Liver (tissue), 9 donors: Measurements from ENCODE around the gene TUBA3E. TPM values are rescaled to one million over a fixed set of nuclear protein-coding genes. Genes with fewer than 3 reads are reported as not detected.
"Not testable (repeated sequence)": the region's sequence is repeated elsewhere in the genome, so short reads cannot be mapped to it uniquely, and the experiment has no call there.

Source experiments
- DNase-seq: peaks from one replicate; pipeline ENCODE4 v3.0.0-alpha.2; 2017; ENCODE audit warnings: low spot score
- H3K27ac ChIP-seq, 2 donors: one replicate each; pipeline ENCODE4 v1.7.0; 2013; ENCODE audit warnings: inconsistent platforms in 2 of 2, low read length in 2 of 2, control low read depth in 1 of 2, low read depth in 1 of 2, mild to moderate bottlenecking in 1 of 2
- H3K27me3 ChIP-seq, 4 donors: one replicate each; pipeline versions ENCODE4 v1.6.1 to v1.7.0; 2013; ENCODE audit warnings: low read length in 3 of 4, inconsistent platforms in 1 of 4, mild to moderate bottlenecking in 1 of 4, moderate library complexity in 1 of 4; ENCODE audit not compliant: control insufficient read depth in 4 of 4, insufficient read depth in 4 of 4
- H3K36me3 ChIP-seq, 4 donors: one replicate each; pipeline versions ENCODE4 v1.6.1 to v1.7.0; 2013; ENCODE audit warnings: low read length in 3 of 4, mild to moderate bottlenecking in 3 of 4, low read depth in 1 of 4, moderate library complexity in 1 of 4; ENCODE audit not compliant: control insufficient read depth in 4 of 4, insufficient read depth in 3 of 4
- H3K4me1 ChIP-seq, 4 donors: one replicate each; pipeline versions ENCODE4 v1.6.1 to v1.7.0; 2013; ENCODE audit warnings: low read length in 3 of 4, mild to moderate bottlenecking in 3 of 4, moderate library complexity in 1 of 4; ENCODE audit not compliant: control insufficient read depth in 4 of 4, insufficient read depth in 4 of 4
- H3K4me3 ChIP-seq, 3 donors: one replicate each; pipeline versions ENCODE4 v1.6.1 to v1.7.0; 2013; ENCODE audit warnings: low read length in 3 of 3, control low read depth in 1 of 3, low read depth in 1 of 3, mild to moderate bottlenecking in 1 of 3
- H3K9ac ChIP-seq, 2 donors: one replicate each; pipeline ENCODE4 v1.7.0; 2013; ENCODE audit warnings: low read length in 2 of 2, mild to moderate bottlenecking in 2 of 2, moderate library complexity in 2 of 2, control low read depth in 1 of 2, low read depth in 1 of 2
- H3K9me3 ChIP-seq, 4 donors: one replicate each; pipeline versions ENCODE4 v1.6.1 to v1.7.0; 2013; ENCODE audit warnings: low read length in 3 of 4; ENCODE audit not compliant: control insufficient read depth in 4 of 4
- EGR1 ChIP-seq, 2 donors: IDR thresholded peaks; 2 replicates each; pipeline ENCODE4 v1.6.1; 2016 to 2018; ENCODE audit warnings: antibody characterized with exemption in 2 of 2, low read depth in 2 of 2
- GABPA ChIP-seq, 2 donors: IDR thresholded peaks in 1 of 2; conservative IDR thresholded peaks in 1 of 2; 2 replicates each; pipeline ENCODE4 v1.6.1; 2016; ENCODE audit warnings: antibody characterized with exemption in 2 of 2, mild to moderate bottlenecking in 1 of 2, moderate library complexity in 1 of 2
- RAD21 ChIP-seq, 2 donors: IDR thresholded peaks; 2 replicates each; pipeline ENCODE4 v1.6.1; 2016; ENCODE audit warnings: antibody characterized with exemption in 2 of 2, mild to moderate bottlenecking in 2 of 2
- REST ChIP-seq: IDR thresholded peaks from 2 replicates; pipeline ENCODE4 v1.6.1; 2016; ENCODE audit warnings: antibody characterized with exemption, mild to moderate bottlenecking
- SP1 ChIP-seq: IDR thresholded peaks from 2 replicates; pipeline ENCODE4 v1.6.1; 2018; ENCODE audit warnings: antibody characterized with exemption, mild to moderate bottlenecking
- YY1 ChIP-seq: IDR thresholded peaks from 2 replicates; pipeline ENCODE4 v1.6.1; 2016; ENCODE audit warnings: antibody characterized with exemption, mild to moderate bottlenecking
- WGBS: extraction: QIAGEN DNeasy Blood & Tissue Kit; methylation state at CpG from one replicate; pipeline ENCODE4 v1.1.7; 2013; 5-methylcytosine and 5-hydroxymethylcytosine counted together
- polyA plus RNA-seq, 2 donors: library from polyadenylated mRNA; stranded (reverse) in 1 of 2; unstranded in 1 of 2; fragments of 200-250 nt in 1 of 2; fragments of >200 nt in 1 of 2; fragmentation: Nextera tagmentation in 1 of 2; extraction: Ambion mirVana in 1 of 2; gene quantifications; one replicate each; pipeline versions ENCODE4 v1.2.1 to v1.2.3, GENCODE V29; 2013 to 2015
- total RNA-seq, 2 donors: library from RNA; depleted of rRNA; stranded (reverse); fragments of >200 nt; gene quantifications; one replicate each; pipeline ENCODE4 v1.2.3, GENCODE V29; 2014
- TF ChIP-seq, protein P1 (sequence below): IDR thresholded peaks from 2 replicates; pipeline ENCODE4 v1.6.1; 2016; ENCODE audit warnings: antibody characterized with exemption
- donor health status: healthy.
- donor health status: healthy.
- donor health status: healthy.
- donor health status: healthy.
- donor health status: healthy.

The TUBA3E gene
- total and polyA plus RNA-seq, 4 donors: 0.05 to 0.31 TPM; not detected in 2

- peak within 1 kb of the TSS; percentile 80 to 85 for H3K9ac ChIP-seq
- DNase-seq: peak; percentile 97
- H3K27me3 ChIP-seq: no peaks in the 10 kb centered on the region
- WGBS: under 1% methylated on average over 55 of the region's 55 CpGs
- no peaks in the 10 kb centered on the region for H3K9me3 ChIP-seq
- peaks cover 0 to 3% (median 0%) of the 10 kb centered on the region in 4 donors for H3K36me3 ChIP-seq
- peak within 1 kb of the TSS; percentile 73 to 99 (median 95) for H3K4me3 ChIP-seq
- H3K4me1 ChIP-seq: peaks cover 5 to 22% (median 17%) of the 10 kb centered on the region in 4 donors
- TF ChIP-seq YY1: peak; percentile 98
- TF ChIP-seq SP1: peak; percentile 56
- no peak for TF ChIP-seq RAD21 (IDR thresholded peaks at IDR 0.05)
- peak; percentile 66 to 86 for TF ChIP-seq EGR1 (IDR thresholded peaks at IDR 0.05; ENCODE audit: low read depth in 2 of 2)
- peak; percentile 23 for TF ChIP-seq REST
- TF ChIP-seq GABPA (IDR thresholded peaks at IDR 0.05 in 1 of 2, conservative IDR thresholded peaks at IDR 0.05 in 1 of 2): peak in 1 of 2 donors; percentile 65
- TF ChIP-seq, protein P1, sequence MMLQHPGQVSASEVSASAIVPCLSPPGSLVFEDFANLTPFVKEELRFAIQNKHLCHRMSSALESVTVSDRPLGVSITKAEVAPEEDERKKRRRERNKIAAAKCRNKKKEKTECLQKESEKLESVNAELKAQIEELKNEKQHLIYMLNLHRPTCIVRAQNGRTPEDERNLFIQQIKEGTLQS: no peak
- H3K27ac ChIP-seq: peak within 1 kb of the TSS; percentile 95
These were observed 16.8 kb downstream of the TUBA3E start, which contains the start of gene SMPD4 for GRCh38 chr2:130181325-130181879. TSS of gene SMPD4 (minus strand) at chr2:130181602. CDS start at chr2:130176592, 5,010 bp downstream.

DNA sequence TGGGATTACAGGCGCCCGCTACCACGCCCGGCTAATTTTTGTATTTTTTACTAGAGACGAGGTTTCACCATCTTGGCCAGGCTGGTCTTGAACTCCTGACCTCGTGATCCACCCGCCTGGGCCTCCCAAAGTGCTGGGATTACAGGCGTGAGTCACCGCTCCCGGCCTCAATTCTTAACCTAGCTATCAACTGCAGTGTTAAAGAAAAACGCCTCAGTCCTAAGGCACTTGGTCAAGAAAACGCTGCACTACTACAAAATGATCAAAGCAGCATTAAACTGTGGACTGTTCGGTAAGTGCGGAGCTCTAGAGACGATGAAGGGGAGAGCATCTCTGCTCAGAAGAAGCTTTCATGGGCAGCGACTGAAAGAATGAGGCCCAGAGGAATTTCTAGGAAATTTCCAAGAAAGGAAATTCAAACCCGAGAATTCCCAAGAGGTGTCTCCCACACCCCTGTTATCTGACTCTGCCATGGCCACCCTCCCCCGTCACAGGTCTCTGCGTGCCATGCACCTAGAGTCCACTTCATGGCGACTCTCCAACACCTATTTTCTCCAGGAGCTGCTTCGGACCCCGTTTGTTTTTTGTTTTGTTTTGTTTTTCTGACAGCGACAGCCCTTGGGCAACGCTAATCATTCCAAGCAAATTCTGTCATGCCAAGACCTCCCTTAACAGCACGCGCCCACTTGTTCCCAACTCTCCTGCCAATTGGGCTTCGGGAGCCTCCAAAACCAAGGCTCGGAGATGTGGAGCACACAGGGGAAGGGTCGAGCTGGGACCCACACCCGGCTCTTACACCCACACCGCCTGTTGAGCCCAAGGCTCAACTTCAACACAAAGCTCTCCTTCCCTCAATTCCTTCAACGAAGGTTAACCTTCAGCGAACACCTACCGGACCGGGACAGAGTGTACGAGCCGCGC lies 17.6 kb downstream of the TUBA3E start:
- peak overlapping the region; percentile 95 for H3K27ac ChIP-seq
- not testable (repeated sequence) for H3K27me3 ChIP-seq, DNase-seq, H3K36me3 ChIP-seq, H3K9me3 ChIP-seq
- peak overlapping the region; percentile 80 to 85 for H3K9ac ChIP-seq
- H3K4me3 ChIP-seq: peak overlapping the region; percentile 73 to 99 (median 95)
- peaks cover 5 to 22% (median 17%) of the 10 kb centered on the region in 4 donors for H3K4me1 ChIP-seq
- 25% methylated on average over 38 of the region's 38 CpGs for WGBS

- WGBS: 92% methylated on average over 5 of the region's 5 CpGs
- not testable (repeated sequence) for H3K9ac ChIP-seq, H3K9me3 ChIP-seq, H3K4me1 ChIP-seq, H3K27ac ChIP-seq, H3K27me3 ChIP-seq, DNase-seq, H3K4me3 ChIP-seq
- H3K36me3 ChIP-seq: peaks cover 3 to 27% (median 10%) of the 10 kb centered on the region in 4 donors
These were observed 23.4 kb downstream of the TUBA3E start for GRCh38 chr2:130174866-130175265.
